Measurements from ENCODE around the gene C20orf202.

GRCh38 chr20:1212607-1213396 is 9.5 kb downstream of the C20orf202 start:
- TF ChIP-seq CTCF (IDR thresholded peaks at IDR 0.05) (peak; percentile 77 to 86 (median 84)), POLR2A (IDR thresholded peaks at IDR 0.05) (no peak)
